Bronchial smooth muscle cell (primary cell): ENCODE results near the gene ST6GAL1. TPM values are rescaled to one million over a fixed set of nuclear protein-coding genes. Genes with fewer than 3 reads are reported as not detected.

Source experiments
- total RNA-seq: library from RNA; depleted of rRNA; stranded (reverse); fragments of >200 nt; gene quantifications from 2 replicates; pipeline ENCODE4 v1.2.1, GENCODE V29; 2014

ST6GAL1 gene, protein sequence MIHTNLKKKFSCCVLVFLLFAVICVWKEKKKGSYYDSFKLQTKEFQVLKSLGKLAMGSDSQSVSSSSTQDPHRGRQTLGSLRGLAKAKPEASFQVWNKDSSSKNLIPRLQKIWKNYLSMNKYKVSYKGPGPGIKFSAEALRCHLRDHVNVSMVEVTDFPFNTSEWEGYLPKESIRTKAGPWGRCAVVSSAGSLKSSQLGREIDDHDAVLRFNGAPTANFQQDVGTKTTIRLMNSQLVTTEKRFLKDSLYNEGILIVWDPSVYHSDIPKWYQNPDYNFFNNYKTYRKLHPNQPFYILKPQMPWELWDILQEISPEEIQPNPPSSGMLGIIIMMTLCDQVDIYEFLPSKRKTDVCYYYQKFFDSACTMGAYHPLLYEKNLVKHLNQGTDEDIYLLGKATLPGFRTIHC
- total RNA-seq = 0.86 and 0.95 TPM in 2 replicates

DNA sequence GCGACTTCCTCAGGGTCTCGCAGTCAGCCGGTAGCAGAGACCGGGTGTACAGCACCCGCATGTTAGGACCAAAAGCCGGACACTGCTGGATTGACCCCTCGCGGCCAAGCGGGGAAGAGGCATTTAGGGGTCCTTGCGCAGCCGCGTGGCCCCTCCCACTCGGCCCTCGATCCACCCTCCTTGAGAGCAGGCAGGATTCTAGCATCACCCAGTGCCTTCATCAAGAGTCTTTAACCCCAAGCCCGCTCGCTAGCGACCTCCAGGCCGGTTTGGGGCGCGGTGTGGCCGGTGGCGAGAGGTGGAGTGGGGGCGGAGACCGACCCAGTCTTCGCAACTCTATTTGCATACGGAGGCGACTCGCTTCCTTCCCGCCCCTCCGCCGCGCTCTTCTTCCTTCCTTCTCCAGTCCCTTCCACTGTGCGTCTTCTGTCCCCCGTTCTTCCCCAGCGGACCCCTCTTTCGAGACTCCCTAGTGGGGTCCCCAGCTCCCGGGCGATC lies at the start of gene ST6GAL1:
Gene ST6GAL1, plus strand, starts transcription at position 384 of the 498 bp plus-strand sequence. CDS start 112,178 bp downstream, outside the sequence.

Other genes with a start within 250 kb of the ST6GAL1 start
- not detected in 2 replicates for gene KNG1, start 213.2 kb upstream of the ST6GAL1 start, total RNA-seq
- 877 and 1,165 TPM in 2 replicates for gene EIF4A2, start 146.9 kb upstream of the ST6GAL1 start, total RNA-seq
- 10.5 and 11.0 TPM in 2 replicates for gene RFC4, start 124.0 kb upstream of the ST6GAL1 start, total RNA-seq
- gene ADIPOQ, start 87.8 kb upstream of the ST6GAL1 start, total RNA-seq = not detected in 2 replicates
- 15.1 and 19.4 TPM in 2 replicates for gene RPL39L, start 209.0 kb downstream of the ST6GAL1 start, total RNA-seq